Neural progenitor cell (in vitro differentiated cells): ENCODE measurements around the gene URGCP. TPM values are rescaled to one million over a fixed set of nuclear protein-coding genes. Genes with fewer than 3 reads are reported as not detected.
A peak's percentile ranks its signal among the peaks of the same experiment; 100 is the strongest.

ENCODE experiments used
- DNase-seq: peaks from one replicate; pipeline ENCODE4 v3.0.0-alpha.2; 2016; ENCODE audit warnings: low spot score
- H2AFZ ChIP-seq: fragments of 200-600 bp; sonication (generic); replicated peaks from 2 replicates; pipeline ENCODE4 v1.6.1; 2016; ENCODE audit warnings: antibody characterized with exemption
- H3F3A ChIP-seq: fragments of 200-600 bp; sonication (generic); 2 replicates; pipeline ENCODE4 v1.6.1; 2016; ENCODE audit warnings: antibody characterized with exemption, low read depth
- H3K27ac ChIP-seq: fragments of 200-600 bp; sonication (generic); 2 replicates; pipeline ENCODE4 v1.5.1; 2016; ENCODE audit warnings: mild to moderate bottlenecking
- H3K27me3 ChIP-seq: fragments of 200-600 bp; sonication (generic); 2 replicates; pipeline ENCODE4 v1.6.1; 2016; ENCODE audit warnings: mild to moderate bottlenecking, moderate library complexity
- H3K36me3 ChIP-seq: fragments of 200-600 bp; sonication (generic); 2 replicates; pipeline ENCODE4 v1.5.1; 2016
- H3K4me1 ChIP-seq: fragments of 200-600 bp; sonication (generic); 2 replicates; pipeline ENCODE4 v1.6.1; 2016; ENCODE audit warnings: mixed run types
- H3K4me2 ChIP-seq: fragments of 200-600 bp; sonication (generic); 2 replicates; pipeline ENCODE4 v1.6.1; 2016
- H3K4me3 ChIP-seq: fragments of 200-600 bp; sonication (generic); 2 replicates; pipeline ENCODE4 v1.5.1; 2016
- H3K79me2 ChIP-seq: fragments of 200-600 bp; sonication (generic); 2 replicates; pipeline ENCODE4 v1.6.1; 2016; ENCODE audit warnings: low read depth
- H3K9ac ChIP-seq: fragments of 200-600 bp; sonication (generic); 2 replicates; pipeline ENCODE4 v1.6.1; 2016
- H3K9me3 ChIP-seq: fragments of 200-600 bp; sonication (generic); 2 replicates; pipeline ENCODE4 v1.5.1; 2016; ENCODE audit warnings: low read depth
- H4K20me1 ChIP-seq: fragments of 200-600 bp; sonication (generic); 2 replicates; pipeline ENCODE4 v1.6.1; 2016; ENCODE audit warnings: low read depth
- H3K27ac Mint-ChIP-seq: 3 replicates; pipeline ENCODE4 v1.8.0; 2021; ENCODE audit warnings: mixed read lengths
- H3K27me3 Mint-ChIP-seq: 2 replicates; pipeline ENCODE4 v1.8.0; 2022; ENCODE audit warnings: low read depth, mild to moderate bottlenecking, inconsistent platforms, moderate library complexity, mixed read lengths; ENCODE audit not compliant: insufficient read depth
- H3K36me3 Mint-ChIP-seq: 3 replicates; pipeline ENCODE4 v1.8.0; 2021; ENCODE audit warnings: mixed read lengths
- H3K4me1 Mint-ChIP-seq: 3 replicates; pipeline ENCODE4 v1.8.0; 2021; ENCODE audit warnings: mixed read lengths
- H3K4me3 Mint-ChIP-seq: 3 replicates; pipeline ENCODE4 v1.8.0; 2021; ENCODE audit warnings: mild to moderate bottlenecking, moderate library complexity, mixed read lengths
- H3K9me3 Mint-ChIP-seq: 3 replicates; pipeline ENCODE4 v1.8.0; 2020; ENCODE audit warnings: mixed read lengths
- CTCF ChIP-seq: fragments of 200-600 bp; sonication (generic); IDR thresholded peaks from 2 replicates; pipeline ENCODE4 v1.5.1; 2017; ENCODE audit warnings: antibody characterized with exemption, mild to moderate bottlenecking
- EZH2 ChIP-seq: fragments of 200-600 bp; sonication (generic); IDR thresholded peaks from 2 replicates; pipeline ENCODE4 v1.6.1; 2017; ENCODE audit warnings: antibody characterized with exemption, mild to moderate bottlenecking, moderate library complexity
- EZH2phosphoT487 ChIP-seq: fragments of 200-600 bp; sonication (generic); IDR thresholded peaks from 2 replicates; pipeline ENCODE4 v1.6.1; 2017; ENCODE audit warnings: antibody characterized with exemption
- total RNA-seq: library from RNA; depleted of rRNA; stranded (reverse); fragments of >200 nt; gene quantifications from 2 replicates; pipeline ENCODE4 v1.2.3, GENCODE V29; 2015; ENCODE audit warnings: low replicate concordance

URGCP gene
- total RNA-seq, 1 donor from 2014 or later: 9.2 TPM

- H3K27ac Mint-ChIP-seq: peak overlapping the region; percentile 66
- H3K36me3 Mint-ChIP-seq: peaks cover 2% of the 10 kb centered on the region
- peaks cover 2% of the 10 kb centered on the region for H3K27me3 Mint-ChIP-seq
- no peak overlapping the region for H3K4me3 ChIP-seq
- no peak overlapping the region for H3K4me3 Mint-ChIP-seq
- H3K79me2 ChIP-seq: no peaks in the 10 kb centered on the region
- no peak overlapping the region for H3K4me2 ChIP-seq
- no peaks in the 10 kb centered on the region for H3K36me3 ChIP-seq
- no peaks in the 10 kb centered on the region for H4K20me1 ChIP-seq
- no peaks in the 10 kb centered on the region for H3K4me1 Mint-ChIP-seq
- DNase-seq: no peak
- H3K4me1 ChIP-seq: no peaks in the 10 kb centered on the region
- H2AFZ ChIP-seq: no peak overlapping the region
- no peak overlapping the region for H3K9ac ChIP-seq
- no peak for TF ChIP-seq EZH2
- no peak for TF ChIP-seq CTCF
- TF ChIP-seq EZH2phosphoT487: no peak
- H3K27me3 ChIP-seq: no peaks in the 10 kb centered on the region
- H3F3A ChIP-seq: no peaks in the 10 kb centered on the region
- no peaks in the 10 kb centered on the region for H3K9me3 Mint-ChIP-seq
- H3K27ac ChIP-seq: no peak overlapping the region
- H3K9me3 ChIP-seq: no peaks in the 10 kb centered on the region
Measured at GRCh38 chr7:43943417-43944187, 37.2 kb upstream of the URGCP start.

DNA sequence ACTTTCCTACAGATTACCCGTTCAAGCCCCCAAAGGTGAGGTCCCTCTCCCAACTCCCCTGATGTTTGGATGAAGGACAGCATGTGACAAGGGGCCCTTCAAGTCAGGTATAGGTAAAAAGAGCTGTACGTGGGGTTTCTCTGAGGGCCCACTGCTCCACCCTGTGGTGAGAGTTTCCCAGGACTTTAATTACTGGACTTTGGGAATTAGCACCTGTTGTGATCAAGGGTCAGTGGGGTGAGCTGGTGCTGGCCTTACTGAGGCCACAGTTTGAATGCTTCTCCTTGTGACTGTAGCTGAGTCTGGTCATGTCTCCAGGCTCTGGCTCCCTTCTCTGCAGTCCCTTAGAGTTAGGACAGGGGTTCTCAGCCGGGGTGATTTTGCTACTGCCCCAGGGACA, 36.6 kb upstream of the URGCP start:
- no peaks in the 10 kb centered on the region for H3K4me1 Mint-ChIP-seq
- Histone ChIP-seq H2AFZ (no peak overlapping the region), H3K4me3 (no peak overlapping the region), H3K4me1 (no peaks in the 10 kb centered on the region), H3K4me2 (no peak overlapping the region), H4K20me1 (no peaks in the 10 kb centered on the region), H3K36me3 (no peaks in the 10 kb centered on the region), H3K27ac (no peak overlapping the region), H3K27me3 (no peaks in the 10 kb centered on the region), H3K9me3 (no peaks in the 10 kb centered on the region), H3K9ac (no peak overlapping the region), H3F3A (no peaks in the 10 kb centered on the region), H3K79me2 (no peaks in the 10 kb centered on the region)
- H3K9me3 Mint-ChIP-seq: no peaks in the 10 kb centered on the region
- H3K36me3 Mint-ChIP-seq: peaks cover 2% of the 10 kb centered on the region
- H3K4me3 Mint-ChIP-seq: no peak overlapping the region
- no peak for TF ChIP-seq EZH2phosphoT487
- TF ChIP-seq CTCF: peak; percentile 26
- TF ChIP-seq EZH2: no peak
- peak overlapping the region; percentile 66 for H3K27ac Mint-ChIP-seq
- peaks cover 2% of the 10 kb centered on the region for H3K27me3 Mint-ChIP-seq
- peak; percentile 11 for DNase-seq

- no peaks in the 10 kb centered on the region for H3K9me3 Mint-ChIP-seq
- H3K27me3 ChIP-seq: no peaks in the 10 kb centered on the region
- no peak overlapping the region for H2AFZ ChIP-seq
- no peaks in the 10 kb centered on the region for H3F3A ChIP-seq
- no peaks in the 10 kb centered on the region for H4K20me1 ChIP-seq
- no peak overlapping the region for H3K27ac ChIP-seq
- H3K27ac Mint-ChIP-seq: no peak overlapping the region
- H3K4me1 ChIP-seq: no peaks in the 10 kb centered on the region
- H3K4me1 Mint-ChIP-seq: no peaks in the 10 kb centered on the region
- no peak overlapping the region for H3K4me3 Mint-ChIP-seq
- no peak overlapping the region for H3K4me2 ChIP-seq
- no peaks in the 10 kb centered on the region for H3K36me3 ChIP-seq
- TF ChIP-seq EZH2phosphoT487: no peak
- no peak for TF ChIP-seq EZH2
- no peak for TF ChIP-seq CTCF
- peaks cover 2% of the 10 kb centered on the region for H3K27me3 Mint-ChIP-seq
- no peak overlapping the region for H3K4me3 ChIP-seq
- H3K79me2 ChIP-seq: no peaks in the 10 kb centered on the region
- no peaks in the 10 kb centered on the region for H3K9me3 ChIP-seq
- DNase-seq: no peak
- no peak overlapping the region for H3K9ac ChIP-seq
- H3K36me3 Mint-ChIP-seq: no peaks in the 10 kb centered on the region
Measured at GRCh38 chr7:43942250-43942649, 35.9 kb upstream of the URGCP start.
